Renal cortical epithelial cell (primary cell): ENCODE data around the gene CROCC. TPM values are rescaled to one million over a fixed set of nuclear protein-coding genes. Genes with fewer than 3 reads are reported as not detected.

Experiments used
- DNase-seq: peaks from one replicate; pipeline ENCODE4 v3.0.0-alpha.2; 2011; ENCODE audit warnings: low read depth
- total RNA-seq: library from RNA; depleted of rRNA; stranded (reverse); fragments of >200 nt; gene quantifications from 2 replicates; pipeline ENCODE4 v1.2.3, GENCODE V29; 2014

CROCC gene
- total RNA-seq, 1 donor from 2014 or later, result 15.4 TPM

- no peak for DNase-seq
Measured at GRCh38 chr1:16967095-16967575, 45.4 kb downstream of the CROCC start.

GRCh38 chr1:16967962-16968361 lies 46.2 kb downstream of the CROCC start:
- no peak for DNase-seq

GRCh38 chr1:16968372-16968771 lies 46.6 kb downstream of the CROCC start:
- DNase-seq, result no peak

GRCh38 chr1:16969057-16969611 lies 47.4 kb downstream of the CROCC start:
- no peak for DNase-seq

- no peak for DNase-seq
Measured at GRCh38 chr1:16969651-16970050, 47.9 kb downstream of the CROCC start.

- DNase-seq, result no peak
Measured at GRCh38 chr1:16970132-16970910, 48.6 kb downstream of the CROCC start.

- DNase-seq, result peak; percentile 67
Measured at GRCh38 chr1:16971341-16972188, 49.8 kb downstream of the CROCC start.

- no peak for DNase-seq
Measured at GRCh38 chr1:16972189-16972895, 50.6 kb downstream of the CROCC start.

- no peak for DNase-seq
Measured at GRCh38 chr1:16973215-16973614, 51.5 kb downstream of the CROCC start.

- no peak for DNase-seq
Measured at GRCh38 chr1:16975211-16975610, 53.5 kb downstream of the CROCC start.

- DNase-seq, result no peak
Measured at GRCh38 chr1:16975838-16976237, 54.1 kb downstream of the CROCC start.

- DNase-seq, result no peak
Measured at GRCh38 chr1:16976966-16977365, 55.2 kb downstream of the CROCC start.

GRCh38 chr1:16977377-16977776 lies 55.6 kb downstream of the CROCC start:
- no peak for DNase-seq

- no peak for DNase-seq
Measured at GRCh38 chr1:16978139-16978538, 56.4 kb downstream of the CROCC start.

GRCh38 chr1:16978567-16979474 lies 57.1 kb downstream of the CROCC start:
- no peak for DNase-seq

GRCh38 chr1:16979475-16980327 lies 58.0 kb downstream of the CROCC start:
- DNase-seq, result no peak

- no peak for DNase-seq
Measured at GRCh38 chr1:16980473-16981268, 58.9 kb downstream of the CROCC start, which contains the start of gene MFAP2. Gene MFAP2, minus strand, starts transcription at chr1:16980620. Its CDS starts 2,347 bp downstream, at chr1:16978273.

GRCh38 chr1:16981269-16981849 lies 59.6 kb downstream of the CROCC start:
- peak; percentile 40 for DNase-seq
